Vagina (tissue), 2 donors: ENCODE results near the gene RSU1. TPM values are rescaled to one million over a fixed set of nuclear protein-coding genes. Genes with fewer than 3 reads are reported as not detected.

Experiments
- DNase-seq, 2 donors: peaks; one replicate each; pipeline ENCODE4 v3.0.0-alpha.2; 2017; ENCODE audit errors: extremely low spot score in 2 of 2
- H3K27ac ChIP-seq: fragments of 200-600 bp; sonication (generic); one replicate; pipeline ENCODE4 v1.5.1; 2019
- H3K27me3 ChIP-seq: fragments of 200-600 bp; sonication (generic); one replicate; pipeline ENCODE4 v1.5.1; 2019
- H3K36me3 ChIP-seq, 2 donors: fragments of 200-600 bp; sonication (generic); one replicate each; pipeline ENCODE4 v1.5.1; 2017 to 2019
- H3K4me1 ChIP-seq: fragments of 200-600 bp; sonication (generic); one replicate; pipeline ENCODE4 v1.5.1; 2019
- H3K4me3 ChIP-seq, 2 donors: fragments of 200-600 bp; sonication (generic); 1 replicate in 1 of 2; 2 replicates in 1 of 2; pipeline ENCODE4 v1.5.1; 2016 to 2019
- H3K9me3 ChIP-seq: fragments of 200-600 bp; sonication (generic); one replicate; pipeline ENCODE4 v1.5.1; 2019
- CTCF ChIP-seq, 3 experiments: fragments of 450-650 bp in 2 of 3; fragments of 200-600 bp in 1 of 3; sonication (generic) in 1 of 3; IDR thresholded peaks; one replicate each; pipeline ENCODE4 v1.5.1; 2017 to 2019; ENCODE audit warnings: antibody characterized with exemption in 3 of 3, mild to moderate bottlenecking in 2 of 3, moderate library complexity in 2 of 3
- POLR2A ChIP-seq, 2 donors: fragments of 450-650 bp; IDR thresholded peaks; one replicate each; pipeline ENCODE4 v1.6.1; 2017; ENCODE audit warnings: antibody characterized with exemption in 2 of 2, mild to moderate bottlenecking in 2 of 2, moderate library complexity in 2 of 2
- POLR2AphosphoS5 ChIP-seq, 2 donors: sonication (generic); formaldehyde crosslinking; IDR thresholded peaks; one replicate each; pipeline ENCODE4 v1.9.0; 2017; ENCODE audit warnings: antibody characterized with exemption in 2 of 2, mild to moderate bottlenecking in 2 of 2, low read depth in 1 of 2; ENCODE audit not compliant: insufficient read depth in 1 of 2
- intact Hi-C: fragments of 100-400 bp; cut with DNase I; formaldehyde crosslinking; loops from one replicate; pipeline ENCODE4 v1.15.1; 2023
- total RNA-seq: library from RNA; depleted of rRNA; stranded (reverse); fragments of >200 nt; gene quantifications from one replicate; pipeline ENCODE4 v1.2.3, GENCODE V29; 2016

Gene RSU1
- total RNA-seq, 1 donor from 2014 or later = 50.3 TPM

GRCh38 chr10:16689227-16689626 is 128.0 kb downstream of the RSU1 start:
- Histone ChIP-seq H3K9me3 (no peaks in the 10 kb centered on the region), H3K4me3 (no peak overlapping the region), H3K27ac (no peak overlapping the region), H3K4me1 (no peaks in the 10 kb centered on the region), H3K36me3 (no peaks in the 10 kb centered on the region), H3K27me3 (no peaks in the 10 kb centered on the region)
- intact Hi-C loops = no loop called here
- TF ChIP-seq POLR2A (IDR thresholded peaks at IDR 0.05) (no peak), POLR2AphosphoS5 (IDR thresholded peaks at IDR 0.05; ENCODE audit: insufficient read depth in 1 of 2, low read depth in 1 of 2) (no peak), CTCF (IDR thresholded peaks at IDR 0.05) (no peak)
- no peak for DNase-seq

GRCh38 chr10:16686054-16686902 is 130.9 kb downstream of the RSU1 start:
- intact Hi-C loops = no loop called here
- no peaks in the 10 kb centered on the region for H3K27me3 ChIP-seq
- TF ChIP-seq CTCF (IDR thresholded peaks at IDR 0.05) = no peak
- no peak for TF ChIP-seq POLR2AphosphoS5 (IDR thresholded peaks at IDR 0.05; ENCODE audit: insufficient read depth in 1 of 2, low read depth in 1 of 2)
- TF ChIP-seq POLR2A (IDR thresholded peaks at IDR 0.05) = no peak
- no peak for DNase-seq
- H3K4me1 ChIP-seq = no peaks in the 10 kb centered on the region
- no peak overlapping the region for H3K4me3 ChIP-seq
- H3K36me3 ChIP-seq = no peaks in the 10 kb centered on the region
- no peaks in the 10 kb centered on the region for H3K9me3 ChIP-seq
- no peak overlapping the region for H3K27ac ChIP-seq

- Histone ChIP-seq H3K9me3 (no peaks in the 10 kb centered on the region), H3K4me3 (no peak overlapping the region), H3K27ac (no peak overlapping the region), H3K4me1 (no peaks in the 10 kb centered on the region), H3K36me3 (no peaks in the 10 kb centered on the region), H3K27me3 (no peaks in the 10 kb centered on the region)
- intact Hi-C loops = no loop called here
- TF ChIP-seq POLR2AphosphoS5 (IDR thresholded peaks at IDR 0.05; ENCODE audit: insufficient read depth in 1 of 2, low read depth in 1 of 2) (no peak), POLR2A (IDR thresholded peaks at IDR 0.05) (no peak), CTCF (IDR thresholded peaks at IDR 0.05) (no peak)
- no peak for DNase-seq
These were observed 131.7 kb downstream of the RSU1 start for GRCh38 chr10:16685551-16685950.

GRCh38 chr10:16681521-16681920 is 135.7 kb downstream of the RSU1 start:
- no peaks in the 10 kb centered on the region for H3K27me3 ChIP-seq
- DNase-seq = no peak
- intact Hi-C loops = no loop called here
- TF ChIP-seq POLR2A (IDR thresholded peaks at IDR 0.05) = no peak
- TF ChIP-seq POLR2AphosphoS5 (IDR thresholded peaks at IDR 0.05; ENCODE audit: insufficient read depth in 1 of 2, low read depth in 1 of 2) = no peak
- no peak for TF ChIP-seq CTCF (IDR thresholded peaks at IDR 0.05)
- H3K27ac ChIP-seq = no peak overlapping the region
- no peaks in the 10 kb centered on the region for H3K9me3 ChIP-seq
- H3K4me3 ChIP-seq = no peak overlapping the region
- no peaks in the 10 kb centered on the region for H3K4me1 ChIP-seq
- no peaks in the 10 kb centered on the region for H3K36me3 ChIP-seq

GRCh38 chr10:16679511-16679910 is 137.7 kb downstream of the RSU1 start:
- H3K36me3 ChIP-seq = no peaks in the 10 kb centered on the region
- intact Hi-C loops = no loop called here
- no peaks in the 10 kb centered on the region for H3K4me1 ChIP-seq
- H3K4me3 ChIP-seq = no peak overlapping the region
- TF ChIP-seq CTCF (IDR thresholded peaks at IDR 0.05) (no peak), POLR2AphosphoS5 (IDR thresholded peaks at IDR 0.05; ENCODE audit: insufficient read depth in 1 of 2, low read depth in 1 of 2) (no peak), POLR2A (IDR thresholded peaks at IDR 0.05) (no peak)
- H3K27ac ChIP-seq = no peak overlapping the region
- no peaks in the 10 kb centered on the region for H3K9me3 ChIP-seq
- DNase-seq = no peak
- no peaks in the 10 kb centered on the region for H3K27me3 ChIP-seq
